ENCODE results near the gene BMPER. TPM values are rescaled to one million over a fixed set of nuclear protein-coding genes. Genes with fewer than 3 reads are reported as not detected.

BMPER gene
- total and polyA plus RNA-seq, 12 donors, result 0.29 to 1.9 (median 0.85) TPM; not detected in 2

- intact Hi-C loops (cut with DNase I), result no loop called here
Observed at GRCh38 chr7:33904681-33905388, 504 bp upstream of the BMPER start.

GRCh38 chr7:33906697-33907096, 1.4 kb downstream of the BMPER start:
- peaks cover 35% of the 10 kb centered on the region for H3K27me3 ChIP-seq
- peaks cover 12 to 18% of the 10 kb centered on the region in 2 donors for H3K4me1 ChIP-seq (replicated peaks in 1 of 2)
- no peak for DNase-seq
- TF ChIP-seq POLR2A (IDR thresholded peaks at IDR 0.05) (no peak), CTCF (IDR thresholded peaks at IDR 0.05) (no peak)
- intact Hi-C loops (cut with DNase I), result no loop called here
- no peak overlapping the region for H3K27ac ChIP-seq
- no peaks in the 10 kb centered on the region for H3K36me3 ChIP-seq (replicated peaks in 1 of 2)
- H3K4me3 ChIP-seq, result no peak overlapping the region
- H3K9me3 ChIP-seq (replicated peaks in 1 of 3), result no peaks in the 10 kb centered on the region

More at GRCh38 chr7:33904681-33905388, 504 bp upstream of the BMPER start:
- TF ChIP-seq POLR2A (IDR thresholded peaks at IDR 0.05) (no peak), CTCF (IDR thresholded peaks at IDR 0.05) (no peak)
- H3K4me1 ChIP-seq (replicated peaks in 1 of 2), result peaks cover 12 to 18% of the 10 kb centered on the region in 2 donors
- H3K27me3 ChIP-seq, result peaks cover 35% of the 10 kb centered on the region
- 0 to 8% (median 1%) methylated on average over 2 to 65 of the region's 65 CpGs for WGBS, 4 donors
- peak in 4 of 7 donors; percentile 12 to 24 (median 19) for DNase-seq
- no peaks in the 10 kb centered on the region for H3K9me3 ChIP-seq (replicated peaks in 1 of 3)
- H3K36me3 ChIP-seq (replicated peaks in 1 of 2), result no peaks in the 10 kb centered on the region
- peak overlapping the region in 1 of 5 donors; percentile 3 for H3K27ac ChIP-seq
- H3K4me3 ChIP-seq, result peak overlapping the region in 2 of 4 donors; percentile 43 to 58

- DNase-seq, result no peak
- no peak overlapping the region for H3K27ac ChIP-seq
- H3K4me1 ChIP-seq (replicated peaks in 1 of 2), result peaks cover 12 to 18% of the 10 kb centered on the region in 2 donors
- TF ChIP-seq POLR2A (IDR thresholded peaks at IDR 0.05) (no peak), CTCF (IDR thresholded peaks at IDR 0.05) (no peak)
- H3K36me3 ChIP-seq (replicated peaks in 1 of 2), result no peaks in the 10 kb centered on the region
- H3K4me3 ChIP-seq, result no peak overlapping the region
- H3K27me3 ChIP-seq, result peaks cover 32% of the 10 kb centered on the region
- WGBS, 4 donors, result 83 to 93% (median 85%) methylated on average over 5 of the region's 5 CpGs
- H3K9me3 ChIP-seq (replicated peaks in 1 of 3), result no peaks in the 10 kb centered on the region
- intact Hi-C loops (cut with DNase I), result no loop called here
Observed at GRCh38 chr7:33907625-33908024, 2.3 kb downstream of the BMPER start.

- Histone ChIP-seq H3K27me3 (peaks cover 25% of the 10 kb centered on the region), H3K36me3 (replicated peaks in 1 of 2) (no peaks in the 10 kb centered on the region), H3K27ac (no peak overlapping the region), H3K4me1 (replicated peaks in 1 of 2) (peaks cover 6 to 13% of the 10 kb centered on the region in 2 donors), H3K4me3 (no peak overlapping the region), H3K9me3 (replicated peaks in 1 of 3) (no peaks in the 10 kb centered on the region)
- intact Hi-C loops (cut with DNase I), result no loop called here
- WGBS, 4 donors, result 78 to 84% (median 83%) methylated on average over 5 of the region's 5 CpGs
- no peak for TF ChIP-seq POLR2A (IDR thresholded peaks at IDR 0.05)
- no peak for TF ChIP-seq CTCF (IDR thresholded peaks at IDR 0.05)
- DNase-seq, result no peak
Observed at GRCh38 chr7:33909318-33909717, 4.0 kb downstream of the BMPER start.

Data from adrenal gland (tissue), 12 donors.